Endothelial cell of umbilical vein (primary cell): Measurements from ENCODE around the gene METTL24. TPM values are rescaled to one million over a fixed set of nuclear protein-coding genes. Genes with fewer than 3 reads are reported as not detected.

Experiments
- BruUV-seq: library from RNA; stranded (reverse); fragments of 400-500 nt; replicated peaks from 2 replicates; lab custom pipeline; 2021; lab: Mats Ljungman, UMichigan
- CTCF ChIA-PET: fragments of 300-600, 350-600 bp; sonication (Branson Sonifier 250); formaldehyde crosslinking; loops from one replicate; lab custom pipeline; 2021; ENCODE audit warnings: antibody characterized with exemption, inconsistent platforms; lab: Charles Lee
- POLR2A ChIA-PET: fragments of 300-600, 350-600 bp; sonication (Branson Sonifier 250); formaldehyde crosslinking; loops from one replicate; lab custom pipeline; 2021; ENCODE audit warnings: antibody characterized with exemption, inconsistent platforms; lab: Charles Lee
- DNase-seq: peaks from one replicate; pipeline ENCODE4 v3.0.0-alpha.2; 2011; ENCODE audit warnings: low read depth, low spot score
- FAIRE-seq: peaks from 2 replicates; lab custom pipeline; 2011; peaks lifted over from hg19 to GRCh38; lab: Jason Lieb, UNC
- H2AFZ ChIP-seq: 2 replicates; pipeline ENCODE4 v1.6.0; 2012; ENCODE audit warnings: low read depth, low read length, control low read depth, inconsistent platforms
- H3K27ac ChIP-seq: 2 replicates; pipeline ENCODE4 v1.5.1; 2011; ENCODE audit warnings: low read depth, mild to moderate bottlenecking, control low read depth, low read length, moderate library complexity; ENCODE audit not compliant: insufficient read depth
- H3K27me3 ChIP-seq, 2 experiments: 2 replicates each; pipeline versions ENCODE4 v1.6.0 to v1.6.1; 2011; ENCODE audit warnings: low read length in 2 of 2, mixed read lengths in 1 of 2; ENCODE audit not compliant: control insufficient read depth in 2 of 2, insufficient read depth in 2 of 2
- H3K36me3 ChIP-seq, 2 experiments: 2 replicates in 1 of 2; 3 replicates in 1 of 2; pipeline ENCODE4 v1.5.1; 2011; ENCODE audit warnings: low read length in 2 of 2, mild to moderate bottlenecking in 1 of 2, moderate library complexity in 1 of 2; ENCODE audit not compliant: control insufficient read depth in 2 of 2, insufficient read depth in 2 of 2; ENCODE audit errors: extremely low read depth in 1 of 2
- H3K4me1 ChIP-seq: 3 replicates; pipeline ENCODE4 v1.5.1; 2011; ENCODE audit warnings: mild to moderate bottlenecking, low read length; ENCODE audit not compliant: control insufficient read depth, insufficient read depth; ENCODE audit errors: extremely low read depth
- H3K4me2 ChIP-seq: 2 replicates; pipeline ENCODE4 v1.6.1; 2011; ENCODE audit warnings: low read length, control low read depth, mixed read lengths; ENCODE audit not compliant: insufficient read depth
- H3K4me3 ChIP-seq, 3 experiments: fragments of 200-600 bp in 1 of 3; sonication (generic), shearing (Covaris generic) in 1 of 3; replicated peaks in 1 of 3; 2 replicates each; pipeline ENCODE4 v1.5.1; 2011 to 2016; ENCODE audit warnings: control low read depth in 3 of 3, low read length in 3 of 3, mild to moderate bottlenecking in 2 of 3, inconsistent platforms in 1 of 3, low read depth in 1 of 3, moderate library complexity in 1 of 3; ENCODE audit not compliant: insufficient read depth in 1 of 3
- H3K79me2 ChIP-seq: 2 replicates; pipeline ENCODE4 v1.6.0; 2012; ENCODE audit warnings: low read length, inconsistent platforms; ENCODE audit not compliant: control insufficient read depth, insufficient read depth
- H3K9ac ChIP-seq: replicated peaks from 2 replicates; pipeline ENCODE3; 2011; ENCODE audit warnings: low read length, control low read depth; ENCODE audit not compliant: insufficient read depth; ENCODE audit errors: extremely low read depth
- H3K9me1 ChIP-seq: replicated peaks from 3 replicates; pipeline ENCODE4 v1.6.0; 2011; ENCODE audit warnings: mild to moderate bottlenecking, low read length; ENCODE audit not compliant: control insufficient read depth, insufficient read depth; ENCODE audit errors: extremely low read depth
- H3K9me3 ChIP-seq: replicated peaks from 2 replicates; pipeline ENCODE4 v1.5.1; 2012; ENCODE audit warnings: low read length, inconsistent platforms; ENCODE audit not compliant: control insufficient read depth, insufficient read depth
- H4K20me1 ChIP-seq: replicated peaks from 2 replicates; pipeline ENCODE3; 2011; ENCODE audit warnings: mild to moderate bottlenecking, low read length; ENCODE audit not compliant: control insufficient read depth, insufficient read depth; ENCODE audit errors: extremely low read depth
- EZH2 ChIP-seq: IDR thresholded peaks from 2 replicates; pipeline ENCODE4 v1.6.1; 2012; ENCODE audit warnings: borderline replicate concordance, low read depth, mild to moderate bottlenecking, moderate library complexity, low read length, inconsistent platforms; ENCODE audit not compliant: severe bottlenecking
- FOS ChIP-seq: IDR thresholded peaks from 2 replicates; pipeline ENCODE4 v1.6.1; 2011; ENCODE audit warnings: mild to moderate bottlenecking, low read length, moderate library complexity, borderline replicate concordance; ENCODE audit not compliant: insufficient read depth
- GATA2 ChIP-seq: IDR thresholded peaks from 2 replicates; pipeline ENCODE4 v1.7.0; 2011; ENCODE audit warnings: low read depth, mild to moderate bottlenecking, moderate library complexity, mixed read lengths, low read length; ENCODE audit not compliant: insufficient read length, insufficient read depth
- JUN ChIP-seq: IDR thresholded peaks from 2 replicates; pipeline ENCODE4 v1.6.1; 2011; ENCODE audit warnings: borderline replicate concordance, low read depth; ENCODE audit not compliant: insufficient read length, insufficient read depth
- MYC ChIP-seq: IDR thresholded peaks from one replicate; pipeline ENCODE4 v1.6.1; 2011; ENCODE audit warnings: mild to moderate bottlenecking, low read depth, low read length
- POLR2A ChIP-seq: IDR thresholded peaks from 2 replicates; pipeline ENCODE4 v1.6.1; 2012; ENCODE audit warnings: low read depth, mild to moderate bottlenecking, control low read depth, low read length
- POLR2AphosphoS5 ChIP-seq: IDR thresholded peaks from 2 replicates; pipeline ENCODE4 v1.6.1; 2012; ENCODE audit warnings: low read depth, mild to moderate bottlenecking, control low read depth, low read length, moderate library complexity; ENCODE audit not compliant: insufficient read depth
- dilution Hi-C: fragments of 300-500 bp; cut with MboI; formaldehyde crosslinking; loops from one replicate; pipeline ENCODE4 v1.15.0; 2019; ENCODE audit warnings: low sequenced_read_pairs; ENCODE audit not compliant: extremely low pct_ligation_motif_present
- intact Hi-C: fragments of 100-400 bp; cut with micrococcal nuclease; formaldehyde crosslinking; loops from one replicate; pipeline ENCODE4 v1.10.0; 2022
- polyA plus RNA-seq, 4 experiments: library from polyadenylated mRNA; depleted of rRNA in 3 of 4; stranded (reverse) in 3 of 4; unstranded in 1 of 4; fragments of >200 nt; gene quantifications; 2 replicates each; pipeline versions ENCODE4 v1.2.1 to v1.2.3, GENCODE V29; 2011 to 2012; ENCODE audit warnings: missing spikeins in 1 of 4
- total RNA-seq: library from RNA; stranded (reverse); gene quantifications from 2 replicates; pipeline ENCODE4 v1.2.3, GENCODE V29; 2021
- TF ChIP-seq, protein P1 (sequence below): IDR thresholded peaks from 2 replicates; pipeline ENCODE4 v1.6.1; 2011; ENCODE audit not compliant: insufficient read depth, insufficient read length
- TF ChIP-seq, protein P2 (sequence below), 2 donors: IDR thresholded peaks; 1 replicate in 1 of 2; 2 replicates in 1 of 2; pipeline ENCODE4 v1.5.1; 2011; ENCODE audit warnings: low read length in 2 of 2, mild to moderate bottlenecking in 2 of 2, moderate library complexity in 2 of 2, control low read depth in 1 of 2, inconsistent platforms in 1 of 2, low read depth in 1 of 2; ENCODE audit not compliant: insufficient read depth in 1 of 2; ENCODE audit errors: extremely low read depth in 1 of 2

Gene METTL24
- total and polyA plus RNA-seq, 2 donors (not counting 3 experiments of a cell fraction or from before 2014, with no cell fraction given): not detected

- H3K27ac ChIP-seq: no peak overlapping the region
- CTCF ChIA-PET: interaction anchor here (2.2 kb wide), 1 partner anchor 13 kb away, joined by 6 read pairs; no protein-coding TSS in a partner anchor
- no peak for FAIRE-seq
- H4K20me1 ChIP-seq: no peaks in the 10 kb centered on the region
- H3K9ac ChIP-seq: no peak overlapping the region
- no peak for DNase-seq
- H3K4me2 ChIP-seq: no peak overlapping the region
- dilution Hi-C loops (no loop called here), intact Hi-C loops (no loop called here)
- H3K79me2 ChIP-seq: no peaks in the 10 kb centered on the region
- H3K9me1 ChIP-seq: no peaks in the 10 kb centered on the region
- H3K9me3 ChIP-seq: no peaks in the 10 kb centered on the region
- H3K4me1 ChIP-seq: peaks cover 6% of the 10 kb centered on the region
- no peak overlapping the region for H2AFZ ChIP-seq
- no peak overlapping the region for H3K4me3 ChIP-seq
- TF ChIP-seq, protein P1, sequence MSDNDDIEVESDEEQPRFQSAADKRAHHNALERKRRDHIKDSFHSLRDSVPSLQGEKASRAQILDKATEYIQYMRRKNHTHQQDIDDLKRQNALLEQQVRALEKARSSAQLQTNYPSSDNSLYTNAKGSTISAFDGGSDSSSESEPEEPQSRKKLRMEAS: no peak
- TF ChIP-seq, protein P2, sequence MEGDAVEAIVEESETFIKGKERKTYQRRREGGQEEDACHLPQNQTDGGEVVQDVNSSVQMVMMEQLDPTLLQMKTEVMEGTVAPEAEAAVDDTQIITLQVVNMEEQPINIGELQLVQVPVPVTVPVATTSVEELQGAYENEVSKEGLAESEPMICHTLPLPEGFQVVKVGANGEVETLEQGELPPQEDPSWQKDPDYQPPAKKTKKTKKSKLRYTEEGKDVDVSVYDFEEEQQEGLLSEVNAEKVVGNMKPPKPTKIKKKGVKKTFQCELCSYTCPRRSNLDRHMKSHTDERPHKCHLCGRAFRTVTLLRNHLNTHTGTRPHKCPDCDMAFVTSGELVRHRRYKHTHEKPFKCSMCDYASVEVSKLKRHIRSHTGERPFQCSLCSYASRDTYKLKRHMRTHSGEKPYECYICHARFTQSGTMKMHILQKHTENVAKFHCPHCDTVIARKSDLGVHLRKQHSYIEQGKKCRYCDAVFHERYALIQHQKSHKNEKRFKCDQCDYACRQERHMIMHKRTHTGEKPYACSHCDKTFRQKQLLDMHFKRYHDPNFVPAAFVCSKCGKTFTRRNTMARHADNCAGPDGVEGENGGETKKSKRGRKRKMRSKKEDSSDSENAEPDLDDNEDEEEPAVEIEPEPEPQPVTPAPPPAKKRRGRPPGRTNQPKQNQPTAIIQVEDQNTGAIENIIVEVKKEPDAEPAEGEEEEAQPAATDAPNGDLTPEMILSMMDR (IDR thresholded peaks at IDR 0.05; ENCODE audit: extremely low read depth in 1 of 2, insufficient read depth in 1 of 2, low read depth in 1 of 2, low read length in 2 of 2): no peak
- TF ChIP-seq POLR2AphosphoS5 (no peak), GATA2 (no peak), FOS (no peak), MYC (no peak), JUN (no peak), EZH2 (no peak), POLR2A (no peak)
- no TSS peak for BruUV-seq
- H3K27me3 ChIP-seq: peaks cover 5 to 7% of the 10 kb centered on the region in 2 experiments
- POLR2A ChIA-PET: no interaction called here
- no peaks in the 10 kb centered on the region for H3K36me3 ChIP-seq
Observed at GRCh38 chr6:110404607-110405006, 46.5 kb upstream of the METTL24 start.
